Gastrocnemius medialis (tissue), 4 donors: ENCODE measurements around the gene BIVM.

Experiments
- POLR2A ChIP-seq, 2 donors: fragments of 450-650 bp; IDR thresholded peaks; one replicate each; pipeline ENCODE4 v1.6.1; 2017; ENCODE audit warnings: antibody characterized with exemption in 2 of 2, mild to moderate bottlenecking in 2 of 2, moderate library complexity in 2 of 2
- TF ChIP-seq, protein P1 (sequence below), 5 experiments: fragments of 450-650 bp in 3 of 5; fragments of 200-600 bp in 2 of 5; sonication (generic) in 2 of 5; IDR thresholded peaks in 4 of 5; conservative IDR thresholded peaks in 1 of 5; 1 replicate in 4 of 5; 2 replicates in 1 of 5; pipeline ENCODE4 v1.5.1; 2016 to 2019; ENCODE audit warnings: antibody characterized with exemption in 5 of 5, mild to moderate bottlenecking in 3 of 5, moderate library complexity in 3 of 5

DNA sequence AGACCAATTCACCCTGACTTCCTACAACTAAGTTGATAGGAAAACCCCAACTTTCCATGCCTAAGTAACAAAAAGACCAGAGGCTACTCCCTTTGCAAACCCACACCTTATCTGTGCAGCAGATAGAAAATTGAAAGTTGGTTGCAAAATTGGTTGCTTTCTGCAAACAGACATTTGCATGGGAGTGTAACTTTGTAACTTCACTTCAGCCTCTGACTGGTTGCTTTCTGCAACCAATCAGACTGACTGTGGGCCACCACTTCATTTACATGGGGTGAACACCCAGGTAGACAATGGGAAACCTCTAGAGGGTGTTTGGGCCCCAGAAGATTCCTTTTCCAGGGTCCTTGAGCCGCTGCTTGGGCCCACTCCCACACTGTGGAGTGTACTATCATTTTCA is 35.2 kb upstream of the BIVM start:
- TF ChIP-seq POLR2A (IDR thresholded peaks at IDR 0.05): no peak
- TF ChIP-seq, protein P1, sequence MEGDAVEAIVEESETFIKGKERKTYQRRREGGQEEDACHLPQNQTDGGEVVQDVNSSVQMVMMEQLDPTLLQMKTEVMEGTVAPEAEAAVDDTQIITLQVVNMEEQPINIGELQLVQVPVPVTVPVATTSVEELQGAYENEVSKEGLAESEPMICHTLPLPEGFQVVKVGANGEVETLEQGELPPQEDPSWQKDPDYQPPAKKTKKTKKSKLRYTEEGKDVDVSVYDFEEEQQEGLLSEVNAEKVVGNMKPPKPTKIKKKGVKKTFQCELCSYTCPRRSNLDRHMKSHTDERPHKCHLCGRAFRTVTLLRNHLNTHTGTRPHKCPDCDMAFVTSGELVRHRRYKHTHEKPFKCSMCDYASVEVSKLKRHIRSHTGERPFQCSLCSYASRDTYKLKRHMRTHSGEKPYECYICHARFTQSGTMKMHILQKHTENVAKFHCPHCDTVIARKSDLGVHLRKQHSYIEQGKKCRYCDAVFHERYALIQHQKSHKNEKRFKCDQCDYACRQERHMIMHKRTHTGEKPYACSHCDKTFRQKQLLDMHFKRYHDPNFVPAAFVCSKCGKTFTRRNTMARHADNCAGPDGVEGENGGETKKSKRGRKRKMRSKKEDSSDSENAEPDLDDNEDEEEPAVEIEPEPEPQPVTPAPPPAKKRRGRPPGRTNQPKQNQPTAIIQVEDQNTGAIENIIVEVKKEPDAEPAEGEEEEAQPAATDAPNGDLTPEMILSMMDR (IDR thresholded peaks at IDR 0.05 in 4 of 5, conservative IDR thresholded peaks at IDR 0.05 in 1 of 5): no peak
